NCI-H510A treated with DMSO at 0.1 percent for 48 hours (cell line): ENCODE results near the gene FLT4.

ENCODE experiments used
- DNase-seq: peaks from one replicate; lab custom pipeline; 2025; lab: John Stamatoyannopoulos, UW

FLT4 gene

DNA sequence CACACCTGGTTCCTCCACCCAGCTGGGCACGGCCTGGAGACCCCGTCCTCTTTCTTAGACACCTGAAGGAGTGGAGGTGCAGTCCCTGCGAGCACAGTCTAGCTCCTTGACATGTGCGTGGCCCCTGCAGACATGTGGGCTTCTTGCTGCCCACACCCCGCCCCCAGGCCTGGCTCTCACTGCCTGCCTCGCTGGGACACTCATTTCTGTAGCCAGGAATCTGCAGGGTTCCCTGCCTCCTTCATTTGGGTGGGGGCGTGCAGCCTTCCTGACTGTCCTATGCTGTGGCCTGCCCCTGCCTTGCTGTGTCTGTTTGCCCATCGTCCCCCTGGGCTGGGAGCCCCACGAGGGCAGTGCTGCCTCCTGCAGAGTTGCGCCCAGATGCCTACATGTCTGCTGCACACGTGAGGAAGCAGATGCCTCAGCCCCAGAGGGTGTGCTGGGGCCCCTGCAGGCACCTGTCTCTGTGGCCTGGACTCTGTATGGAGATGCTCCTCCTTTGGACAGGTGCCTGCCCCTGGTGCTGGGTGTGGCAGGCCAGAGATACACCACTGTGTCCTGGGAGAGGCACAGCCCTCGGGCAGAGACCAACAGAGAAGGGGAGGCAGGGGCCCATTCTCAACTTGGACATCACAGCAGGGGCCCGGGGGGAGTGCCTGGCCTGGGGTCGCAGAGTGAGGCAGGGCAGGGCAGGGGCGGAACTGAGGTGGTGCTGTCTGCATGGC is 22.6 kb downstream of the FLT4 start:
- no peak for DNase-seq

DNA sequence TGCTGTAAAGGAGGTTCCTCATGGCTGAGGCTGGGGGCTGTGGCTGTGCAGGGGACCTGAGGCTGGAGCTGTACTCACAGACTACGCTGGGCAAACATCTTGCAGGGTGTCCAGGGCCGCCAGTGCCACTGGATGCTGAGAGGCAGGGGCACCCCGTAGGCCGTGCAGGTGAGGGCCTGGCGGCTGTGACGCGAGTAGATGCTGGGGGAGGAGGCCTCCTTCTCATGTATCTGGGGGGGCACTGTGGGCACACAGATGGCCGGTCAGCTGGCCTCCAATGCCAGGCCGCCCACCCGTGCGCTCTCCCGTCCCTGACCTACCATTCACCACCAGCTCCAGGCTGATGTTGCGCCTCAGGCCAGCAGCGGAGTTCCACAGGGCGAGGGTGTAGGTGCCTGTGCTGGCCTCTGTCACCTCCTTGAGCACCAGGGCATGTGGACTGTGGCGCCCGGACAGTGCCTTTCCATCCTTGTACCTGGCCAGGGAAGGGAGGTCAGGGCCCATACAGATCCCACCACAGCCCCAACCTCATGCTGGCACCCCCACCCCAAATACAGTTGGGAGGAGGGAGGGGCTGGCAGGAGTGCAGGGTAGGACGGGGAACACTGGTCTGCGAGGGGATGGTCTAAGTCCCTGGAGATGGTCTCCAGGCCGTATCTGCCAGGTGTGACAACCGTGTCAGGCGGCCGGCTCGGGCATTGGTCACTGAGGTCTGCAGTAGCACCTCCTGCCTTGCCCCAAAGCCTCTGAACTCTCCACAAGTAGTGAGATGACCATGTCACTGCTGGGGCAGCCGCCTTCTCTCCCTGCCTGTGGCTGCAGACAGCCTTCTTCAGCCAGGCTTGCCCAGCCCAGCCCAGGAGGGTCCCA is 23.4 kb downstream of the FLT4 start:
- no peak for DNase-seq

DNA sequence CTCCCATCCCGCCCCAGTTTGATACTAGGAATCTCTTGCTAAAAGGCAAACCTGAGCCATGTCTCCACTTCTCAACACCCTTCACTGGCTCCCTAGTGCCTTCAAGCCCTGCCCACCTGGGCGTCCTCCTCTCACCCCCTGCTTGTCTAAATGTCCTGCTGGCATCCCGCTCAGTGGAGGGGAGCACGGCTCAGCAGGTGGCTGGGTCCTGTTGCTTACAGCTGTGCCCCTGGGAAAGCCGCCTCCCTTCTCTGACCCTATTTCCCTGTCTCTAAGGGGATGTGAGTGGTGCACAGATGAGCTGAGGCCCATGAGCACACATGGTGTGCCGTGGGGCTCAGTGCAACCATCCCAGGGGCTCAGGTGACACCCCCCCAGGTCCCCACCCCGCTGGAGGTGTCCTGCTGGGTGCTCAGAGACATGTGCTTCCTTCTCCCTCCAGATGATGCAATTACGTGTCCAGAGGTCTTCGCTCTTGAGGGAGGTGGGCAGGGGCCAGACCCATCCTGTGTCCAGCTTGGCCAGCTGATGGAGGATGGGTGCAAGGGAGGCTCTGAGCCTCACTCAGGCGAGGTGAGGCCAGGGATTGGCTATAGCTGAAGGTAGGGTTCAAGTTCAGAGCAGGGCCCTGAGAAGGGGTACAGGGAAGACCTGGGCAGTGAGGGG is 24.1 kb downstream of the FLT4 start:
- DNase-seq = no peak

DNA sequence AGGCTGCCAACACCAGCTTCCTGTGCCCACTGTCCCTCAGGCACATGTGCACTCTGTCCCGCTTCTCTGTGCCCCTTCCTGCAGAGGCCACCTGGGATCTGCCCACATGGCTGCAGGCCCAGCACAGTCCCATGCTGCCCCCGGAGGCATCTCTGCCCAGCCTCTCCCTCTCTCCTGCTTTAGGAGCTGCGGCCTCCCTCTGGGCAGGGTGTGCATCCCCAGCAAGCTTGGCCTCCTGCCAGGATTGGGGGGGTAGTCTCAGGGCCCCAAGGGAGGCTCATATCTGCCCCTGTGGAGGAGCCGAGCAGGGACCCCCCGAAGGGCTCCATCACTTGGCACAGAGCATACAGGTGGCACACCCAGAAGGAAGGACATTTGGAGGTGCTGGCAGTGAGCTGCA is 24.8 kb downstream of the FLT4 start:
- no peak for DNase-seq

DNA sequence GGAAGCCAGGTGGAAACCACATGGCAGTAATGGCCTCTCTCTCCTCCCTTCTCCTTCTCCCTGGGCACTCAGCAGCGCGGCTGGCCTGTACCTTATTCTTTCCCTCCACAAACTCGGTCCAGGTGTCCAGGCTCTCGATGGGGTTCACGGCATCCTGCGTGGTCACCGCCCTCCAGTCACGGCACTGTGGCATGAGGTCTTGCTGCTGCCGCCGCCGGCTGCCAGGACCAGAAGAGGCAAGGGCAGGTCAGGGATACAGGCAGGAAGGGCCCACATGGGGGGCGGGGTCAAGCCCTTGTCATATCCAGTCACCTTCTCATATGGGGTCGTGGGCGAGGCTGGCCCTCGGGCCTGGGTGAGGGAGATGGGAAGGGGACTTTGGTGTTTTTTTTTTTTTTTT is 25.6 kb downstream of the FLT4 start:
- no peak for DNase-seq

DNA sequence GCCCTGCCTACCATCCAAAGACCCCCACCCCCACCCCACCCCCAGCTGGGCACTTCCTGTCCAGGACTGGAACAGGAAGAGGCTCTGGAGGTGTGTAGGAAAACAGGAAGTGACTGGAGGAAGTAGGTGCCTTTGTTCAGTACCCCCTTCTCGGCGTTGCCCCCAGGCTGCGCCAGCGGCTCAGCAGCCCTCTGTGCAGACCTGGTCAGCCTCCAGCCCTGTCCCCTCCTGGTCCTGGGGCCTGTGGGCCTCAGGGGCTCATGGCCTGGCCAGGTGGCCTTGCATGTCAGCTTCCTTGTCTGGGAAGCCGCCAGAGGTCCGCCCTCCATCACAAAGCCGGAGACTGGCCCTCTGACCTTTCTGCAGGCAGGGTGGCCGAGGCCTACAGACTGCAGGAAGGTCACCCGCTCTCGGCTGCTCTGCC is 26.0 kb downstream of the FLT4 start:
- DNase-seq = no peak

DNA sequence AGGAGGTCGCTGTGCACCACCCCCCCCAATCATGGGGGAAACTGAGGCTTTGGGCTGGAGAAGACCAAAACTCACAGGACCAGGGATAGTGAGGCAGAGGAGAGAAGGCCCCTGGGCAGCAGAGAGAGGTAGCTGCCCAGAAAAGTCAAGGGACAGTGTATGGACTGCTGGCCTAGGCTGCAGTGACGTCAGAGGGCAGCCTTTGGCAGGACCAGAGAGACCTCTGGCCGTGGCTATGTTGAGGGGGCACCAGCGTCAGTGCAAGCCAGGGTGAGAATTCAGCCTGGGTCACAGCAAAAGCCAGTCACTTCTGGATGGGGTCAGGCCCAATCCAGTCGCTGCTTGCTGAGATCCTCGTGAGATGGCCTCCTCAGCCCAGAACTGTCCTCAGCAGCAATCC is 26.5 kb downstream of the FLT4 start:
- no peak for DNase-seq

DNA sequence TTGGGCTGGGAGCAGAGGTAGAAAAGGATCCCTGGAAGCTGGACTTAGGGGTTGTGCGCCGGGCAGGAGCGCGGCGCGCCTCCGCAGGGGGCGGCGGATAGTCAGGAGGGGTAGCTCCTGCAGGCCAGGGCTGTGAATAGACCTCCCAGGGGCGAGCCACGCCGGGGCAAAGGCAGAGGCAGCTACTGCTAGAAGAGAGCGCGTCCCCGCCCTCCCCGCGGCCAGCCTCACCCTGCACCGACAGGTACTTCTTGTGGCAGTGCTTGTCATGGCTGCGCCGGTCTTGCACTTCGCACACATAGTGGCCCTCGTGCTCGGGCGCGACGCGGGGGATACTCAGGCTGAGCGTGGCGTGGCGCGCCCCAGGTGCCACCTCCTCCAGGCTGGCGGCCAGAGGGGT is 28.1 kb downstream of the FLT4 start:
- no peak for DNase-seq

DNA sequence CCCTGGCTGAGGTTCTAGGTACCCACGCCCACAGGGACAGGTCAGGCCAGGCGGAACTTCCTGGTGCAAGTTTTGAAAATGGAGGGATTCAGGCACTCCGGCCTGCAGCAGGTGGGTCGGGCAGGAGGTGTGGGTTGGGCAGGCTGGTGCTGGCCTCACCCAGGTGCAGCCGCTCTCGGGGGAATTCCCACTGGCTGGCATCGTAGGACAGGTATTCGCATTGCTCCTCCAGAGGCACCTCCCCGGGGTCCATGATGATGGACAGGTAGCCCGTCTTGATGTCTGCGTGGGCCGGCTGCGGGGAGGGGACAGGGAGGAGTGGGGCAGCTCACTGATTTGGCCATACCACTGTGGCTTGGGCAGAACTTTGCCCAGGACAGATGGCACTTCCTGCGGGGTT is 29.4 kb downstream of the FLT4 start:
- no peak for DNase-seq

DNA sequence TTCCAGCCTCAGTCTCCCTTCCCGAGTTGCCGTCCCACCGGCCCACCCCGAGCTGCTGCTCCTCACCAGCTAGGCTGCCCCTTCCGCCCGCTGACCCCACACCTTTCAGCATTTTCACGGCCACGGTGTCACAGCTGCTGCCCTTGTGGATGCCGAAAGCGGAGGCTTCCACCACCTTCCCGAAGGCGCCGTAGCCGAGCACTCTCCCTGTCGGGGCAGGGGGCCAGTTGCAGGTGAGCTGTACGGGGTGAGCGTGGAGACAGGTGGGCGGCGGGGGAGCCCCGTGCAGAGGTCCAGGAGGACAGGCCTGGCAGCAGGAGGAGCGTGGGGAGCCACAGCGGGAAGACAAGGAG is 29.9 kb downstream of the FLT4 start:
- DNase-seq = no peak

DNA sequence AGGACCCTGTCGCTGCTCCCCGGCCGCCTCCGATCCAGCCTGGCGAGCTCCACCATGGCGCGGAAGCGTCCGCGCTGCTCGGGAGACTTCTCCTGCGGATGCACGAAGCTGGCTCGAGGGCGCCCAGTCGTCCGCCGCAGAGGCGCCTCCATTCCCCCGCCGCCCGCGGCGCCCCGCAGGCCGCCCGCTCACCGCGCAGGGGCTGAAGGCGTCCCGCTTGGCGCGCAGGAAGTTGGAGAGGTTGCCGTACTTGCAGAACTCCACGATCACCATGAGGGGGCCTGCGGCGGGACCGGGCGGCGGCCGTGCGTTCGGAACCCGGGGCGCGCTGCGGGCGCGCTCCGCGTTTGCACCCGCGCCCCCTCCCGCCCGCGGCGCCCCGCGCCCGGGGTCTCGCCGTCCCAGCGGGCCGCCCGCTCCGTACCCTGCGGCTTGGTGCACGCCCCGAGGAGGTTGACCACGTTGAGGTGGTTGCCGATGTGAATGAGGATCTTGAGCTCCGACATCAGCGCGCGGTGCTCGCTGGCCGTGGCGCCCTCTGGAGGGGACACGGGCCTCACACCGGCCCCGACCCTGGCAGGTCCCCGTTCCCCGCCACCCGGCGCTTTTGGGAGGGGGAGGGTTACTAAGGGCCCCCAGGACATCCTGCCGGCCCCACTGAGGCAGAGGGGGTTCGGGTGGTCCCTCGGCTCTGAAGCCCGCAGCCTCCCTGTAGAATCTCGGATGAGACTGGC is 30.4 kb downstream of the FLT4 start:
- DNase-seq = no peak

DNA sequence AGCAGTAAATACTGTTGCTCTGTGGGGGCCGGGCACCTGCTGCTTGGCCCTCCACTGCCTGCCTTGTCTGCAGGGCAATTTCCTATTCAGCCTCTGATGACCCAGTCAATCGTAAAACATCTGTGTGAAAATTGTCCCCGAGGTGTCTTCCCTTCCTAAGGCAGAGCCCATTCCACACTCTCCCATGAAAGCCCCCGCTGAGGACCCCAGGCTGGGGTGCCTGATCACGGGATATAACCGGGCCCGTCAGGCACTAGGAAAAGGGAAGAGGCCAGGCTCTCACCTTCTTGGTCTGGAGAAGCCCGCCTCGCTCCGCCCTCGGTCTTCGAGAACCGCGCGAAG is 30.9 kb downstream of the FLT4 start:
- DNase-seq = no peak

DNA sequence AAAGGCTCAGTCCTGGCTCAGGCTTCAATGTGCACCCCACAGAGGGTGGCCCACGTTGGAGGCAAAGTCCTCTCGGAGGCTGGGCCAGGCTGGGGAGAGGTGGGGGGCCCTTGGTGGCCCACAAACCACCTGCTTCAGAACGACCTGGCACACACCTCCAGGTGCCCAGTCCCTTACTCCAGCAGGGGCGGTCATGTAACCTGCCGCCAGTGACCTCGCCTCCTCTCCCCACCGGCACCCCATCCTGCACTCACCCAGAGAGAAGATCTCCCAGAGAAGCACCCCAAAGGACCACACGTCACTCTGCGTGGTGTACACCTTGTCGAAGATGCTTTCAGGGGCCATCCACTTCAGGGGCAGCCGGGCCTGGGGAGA is 35.6 kb downstream of the FLT4 start:
- no peak for DNase-seq

DNA sequence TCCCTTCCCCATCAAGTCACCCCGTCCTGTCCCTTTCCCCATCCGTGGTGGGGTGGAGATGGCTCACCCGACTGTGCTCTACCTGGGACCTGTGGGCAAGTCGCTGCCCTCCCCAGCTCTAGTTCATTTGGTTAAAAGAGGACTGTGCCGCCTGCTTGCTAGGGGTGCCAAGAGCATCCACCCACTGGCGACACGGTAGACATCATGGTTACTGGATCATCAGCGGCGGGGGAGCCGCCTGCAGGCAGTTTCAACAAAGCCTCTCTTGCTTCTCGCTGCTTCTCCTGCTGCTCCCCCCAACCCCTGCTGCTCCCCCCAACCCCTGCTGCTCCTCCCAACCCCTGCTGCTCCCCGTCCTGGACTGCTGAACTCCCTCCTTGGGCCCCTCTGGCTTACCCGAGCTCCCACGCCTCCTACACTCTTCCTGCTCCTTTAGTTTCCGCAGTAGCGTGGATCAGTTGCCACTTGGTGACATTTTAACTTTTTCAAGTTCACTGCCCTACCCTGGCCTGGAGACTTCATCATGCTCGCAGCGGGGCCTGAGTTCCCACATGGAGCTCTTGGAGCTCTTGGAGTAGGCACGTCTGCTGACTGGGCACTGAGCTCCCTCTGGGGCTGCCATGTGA is 36.1 kb downstream of the FLT4 start:
- DNase-seq = no peak

DNA sequence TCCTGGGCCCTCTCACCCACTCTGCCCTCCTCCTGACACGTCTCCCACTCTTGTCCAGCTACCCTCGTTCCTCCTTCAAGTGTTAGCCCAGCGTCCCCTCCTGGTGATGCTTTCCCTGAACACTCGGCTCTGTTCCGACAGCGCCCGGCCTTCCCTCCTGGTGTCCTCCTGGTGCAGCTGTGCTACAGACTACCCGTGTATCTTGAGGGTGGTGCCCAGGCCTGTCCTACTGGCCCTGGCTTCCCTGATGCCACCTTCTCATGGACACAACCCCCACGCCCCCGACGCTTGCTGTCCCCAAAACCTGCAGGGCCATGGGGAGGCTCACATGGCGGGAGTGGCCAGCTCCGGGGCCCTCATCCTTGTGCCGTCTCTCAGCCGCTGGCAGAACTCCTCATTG is 36.7 kb downstream of the FLT4 start:
- no peak for DNase-seq

DNA sequence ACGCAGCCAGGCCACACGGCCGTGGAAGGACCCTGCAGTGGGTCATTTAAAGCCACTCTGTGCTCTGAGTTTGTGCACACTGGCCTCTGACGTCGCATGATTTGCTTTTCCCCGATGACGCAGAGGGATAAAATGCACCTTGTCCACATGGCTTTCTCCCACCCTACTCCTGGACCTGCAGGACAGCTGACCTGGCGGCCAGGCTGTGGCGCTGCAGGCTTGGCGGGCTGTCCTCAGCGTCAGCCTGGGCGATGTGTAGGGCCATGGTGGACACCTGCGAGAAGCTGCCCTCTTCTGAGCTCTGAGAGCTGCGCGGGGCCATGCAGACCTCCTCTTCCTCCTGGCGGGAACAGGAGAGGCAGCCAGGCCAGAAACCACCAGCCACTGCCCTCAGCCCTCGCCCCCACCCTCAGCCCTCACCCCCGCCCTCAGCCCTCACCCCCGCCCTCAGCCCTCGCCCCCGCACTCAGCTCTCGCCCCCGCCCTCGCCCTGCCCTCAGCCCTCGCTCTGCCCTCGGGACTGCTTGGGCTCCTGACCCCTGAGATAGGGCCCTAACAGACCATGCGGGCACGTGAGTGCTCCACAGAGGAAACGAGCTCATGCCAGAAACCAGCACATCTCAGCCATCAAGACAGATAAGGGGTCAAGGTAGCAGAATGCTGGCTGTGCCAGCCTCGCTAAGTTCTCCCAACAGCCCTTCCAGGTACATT is 38.1 kb downstream of the FLT4 start:
- DNase-seq = no peak

DNA sequence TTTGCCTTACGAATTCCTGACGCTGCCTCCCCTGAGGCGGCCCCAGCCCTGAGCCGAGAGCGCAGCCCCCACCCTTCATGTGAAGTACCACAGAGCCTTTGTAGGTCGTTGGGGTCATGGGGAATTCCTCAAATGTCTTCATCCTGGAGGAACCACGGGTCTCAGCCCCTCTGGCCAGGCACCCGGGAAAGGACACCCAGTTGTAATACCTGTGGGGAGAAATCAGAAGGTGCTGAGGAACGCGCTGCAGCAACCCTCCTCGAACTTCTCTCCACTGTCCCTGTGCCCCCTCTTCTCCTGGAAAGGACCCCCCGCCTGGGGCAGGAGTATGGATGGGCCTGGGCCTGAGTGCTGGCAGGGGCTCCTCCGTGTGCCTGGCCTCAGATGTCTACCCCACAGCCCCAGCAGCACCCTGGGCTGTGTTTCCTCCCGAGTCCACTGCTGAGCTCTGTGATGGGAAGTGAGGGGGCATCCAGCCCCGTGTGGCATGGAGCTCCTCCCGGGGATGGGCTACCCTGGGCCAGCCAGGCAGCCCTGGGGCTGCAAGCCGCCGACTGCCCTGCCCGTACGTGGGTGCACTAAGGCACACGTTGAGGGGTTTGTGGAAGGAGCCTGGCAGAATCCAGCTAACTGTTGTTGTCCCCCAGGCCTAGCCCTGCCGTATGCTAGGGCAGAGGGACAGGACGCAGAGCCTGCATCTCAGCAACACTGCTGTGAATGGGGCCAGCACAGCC is 39.4 kb downstream of the FLT4 start:
- DNase-seq = no peak

DNA sequence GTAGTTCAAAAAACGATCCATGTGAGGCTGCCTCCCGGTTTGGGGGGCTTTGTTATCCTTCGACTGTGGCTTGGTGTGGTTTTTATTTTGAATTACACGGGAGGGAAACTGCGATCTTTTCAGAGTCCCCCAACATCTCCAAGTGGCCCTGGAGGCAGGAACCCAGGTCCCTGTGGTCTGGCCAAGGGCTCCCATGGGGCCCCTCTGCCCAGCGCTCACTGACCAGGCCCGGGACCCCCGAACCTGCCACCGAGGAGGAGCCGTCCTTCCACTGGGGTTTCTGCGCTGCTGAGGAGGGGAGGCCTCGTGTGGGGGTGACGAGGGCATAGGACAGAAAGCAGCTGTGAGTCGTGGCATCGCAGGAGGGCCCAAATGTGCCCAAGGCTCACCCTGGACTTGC is 40.0 kb downstream of the FLT4 start:
- no peak for DNase-seq

DNA sequence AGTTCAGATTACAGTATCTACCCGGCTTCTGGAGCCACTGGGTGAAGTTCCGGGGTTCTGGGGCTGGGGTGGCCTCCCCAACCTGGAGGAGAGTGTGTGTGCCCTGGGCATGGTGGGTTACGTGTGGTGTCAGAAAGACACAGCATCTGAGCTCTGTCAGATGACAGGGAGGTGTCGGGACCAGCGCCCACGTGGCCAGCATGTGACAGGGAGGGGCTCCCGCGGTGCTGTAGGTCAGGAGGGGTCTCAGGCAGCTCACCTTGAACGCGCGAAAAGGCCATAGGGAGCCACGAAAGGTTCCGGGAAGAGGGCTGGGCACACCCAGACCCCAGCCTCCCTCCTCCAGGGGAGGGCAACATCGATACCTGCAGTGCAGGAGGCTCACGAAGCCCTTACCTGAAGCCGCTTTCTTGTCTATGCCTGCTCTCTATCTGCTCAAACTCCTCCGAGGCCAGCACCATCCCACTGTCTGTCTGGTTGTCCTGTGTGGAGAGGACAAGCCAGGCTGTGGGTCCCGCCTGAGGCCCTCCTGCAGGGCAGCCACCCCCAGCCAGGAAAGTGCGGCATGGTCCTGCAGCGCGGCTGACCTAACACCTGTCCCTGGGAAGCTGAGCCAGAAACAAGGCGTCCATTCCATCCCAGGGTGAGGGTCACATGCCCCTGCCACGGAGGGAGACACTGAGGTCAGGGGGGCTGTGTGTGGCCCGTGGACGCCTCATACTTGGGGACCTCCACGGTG is 40.7 kb downstream of the FLT4 start:
- no peak for DNase-seq
